HCT116 (cell line): ENCODE measurements around the gene IDI1. TPM values are rescaled to one million over a fixed set of nuclear protein-coding genes. Genes with fewer than 3 reads are reported as not detected.

Experiments
- ATAC-seq: fragments of 200-7000 bp; cut with Tn5 transposase; 2 replicates; pipeline ENCODE4 v1.9.1; 2020; ENCODE audit warnings: mild to moderate bottlenecking, moderate library complexity
- BruUV-seq: library from RNA; stranded (reverse); fragments of 400-500 nt; replicated peaks from 2 replicates; lab custom pipeline; 2021; lab: Mats Ljungman, UMichigan
- CTCF ChIA-PET: fragments of 300-600 bp; sonication (Branson Sonifier 250); formaldehyde crosslinking; loops from one replicate; lab custom pipeline; 2021; ENCODE audit warnings: antibody characterized with exemption; lab: Charles Lee
- POLR2A ChIA-PET: fragments of 300-600, 350-600 bp; sonication (Branson Sonifier 250); formaldehyde crosslinking; loops from one replicate; lab custom pipeline; 2021; ENCODE audit warnings: antibody characterized with exemption; lab: Charles Lee
- RAD21 ChIA-PET, 2 experiments: fragments of 300-600 bp; sonication (Branson Sonifier 250); formaldehyde crosslinking; loops; one replicate each; lab custom pipeline; 2023; ENCODE audit warnings: low total read pairs in 2 of 2; ENCODE audit not compliant: uncharacterized antibody in 2 of 2, unreplicated experiment in 2 of 2, low non-redundant PET in 1 of 2; lab: Charles Lee
- DNase-seq: peaks from one replicate; pipeline ENCODE4 v3.0.0-alpha.2; 2010; ENCODE audit warnings: low read depth, low spot score
- H2AFZ ChIP-seq: fragments of 200-600 bp; shearing (Covaris generic), sonication (generic); 2 replicates; pipeline ENCODE4 v1.6.1; 2017; ENCODE audit warnings: low read depth, mixed run types, mixed read lengths, antibody characterized with exemption, low read length; ENCODE audit not compliant: poor library complexity, severe bottlenecking
- H3K27ac ChIP-seq: 2 replicates; pipeline ENCODE4 v1.5.1; 2012; ENCODE audit warnings: low read depth, low read length
- H3K27me3 ChIP-seq: fragments of 200-600 bp; sonication (generic); 2 replicates; pipeline ENCODE4 v1.6.1; 2016; ENCODE audit warnings: mixed run types, low read length, mixed read lengths; ENCODE audit not compliant: insufficient read depth
- H3K36me3 ChIP-seq, 2 experiments: fragments of 200-500 bp in 1 of 2; fragments of 200-600 bp in 1 of 2; sonication (Bioruptor generic) in 1 of 2; sonication (generic) in 1 of 2; 2 replicates each; pipeline versions ENCODE4 v1.5.1 to v1.6.1; 2014 to 2016; ENCODE audit warnings: low read length in 2 of 2, inconsistent platforms in 1 of 2, mixed read lengths in 1 of 2, mixed run types in 1 of 2; ENCODE audit not compliant: insufficient read depth in 2 of 2, control insufficient read depth in 1 of 2
- H3K4me1 ChIP-seq, 2 experiments: fragments of 200-600 bp in 1 of 2; sonication (generic) in 1 of 2; 2 replicates each; pipeline versions ENCODE4 v1.5.1 to v1.6.1; 2012 to 2017; ENCODE audit warnings: low read length in 2 of 2, inconsistent platforms in 1 of 2, mild to moderate bottlenecking in 1 of 2, mixed read lengths in 1 of 2, mixed run types in 1 of 2, moderate library complexity in 1 of 2; ENCODE audit not compliant: insufficient read depth in 2 of 2, control insufficient read depth in 1 of 2
- H3K4me2 ChIP-seq: fragments of 200-600 bp; sonication (generic); 2 replicates; pipeline ENCODE4 v1.6.1; 2017; ENCODE audit warnings: mixed run types, low read length, mixed read lengths
- H3K4me3 ChIP-seq, 2 experiments: fragments of 200-600 bp in 1 of 2; sonication (generic) in 1 of 2; replicated peaks in 1 of 2; 2 replicates each; pipeline ENCODE4 v1.5.1; 2011 to 2016; ENCODE audit warnings: low read length in 2 of 2, control low read depth in 1 of 2, low read depth in 1 of 2, mild to moderate bottlenecking in 1 of 2, mixed read lengths in 1 of 2, mixed run types in 1 of 2
- H3K79me2 ChIP-seq: fragments of 200-600 bp; sonication (generic); 2 replicates; pipeline ENCODE4 v1.6.1; 2017; ENCODE audit warnings: mild to moderate bottlenecking, mixed run types, low read length, moderate library complexity, mixed read lengths; ENCODE audit not compliant: insufficient read depth
- H3K9ac ChIP-seq: fragments of 200-600 bp; sonication (generic); 2 replicates; pipeline ENCODE4 v1.6.1; 2016; ENCODE audit warnings: low read length, mixed read lengths
- H3K9me2 ChIP-seq: fragments of 200-600 bp; sonication (generic), shearing (Covaris generic); 2 replicates; pipeline ENCODE4 v1.6.1; 2017; ENCODE audit warnings: mixed run types, mild to moderate bottlenecking, moderate library complexity; ENCODE audit not compliant: insufficient read depth
- H3K9me3 ChIP-seq, 2 experiments: fragments of 200-500 bp in 1 of 2; fragments of 200-600 bp in 1 of 2; sonication (Bioruptor generic) in 1 of 2; sonication (generic) in 1 of 2; 2 replicates each; pipeline ENCODE4 v1.6.1; 2014 to 2017; ENCODE audit warnings: low read length in 2 of 2, mixed read lengths in 2 of 2, inconsistent platforms in 1 of 2, low read depth in 1 of 2, mild to moderate bottlenecking in 1 of 2, mixed run types in 1 of 2, moderate library complexity in 1 of 2; ENCODE audit not compliant: control insufficient read depth in 1 of 2, insufficient read depth in 1 of 2
- H4K20me1 ChIP-seq: fragments of 200-600 bp; sonication (generic), shearing (Covaris generic); 2 replicates; pipeline ENCODE4 v1.6.1; 2017; ENCODE audit warnings: mixed run types, mild to moderate bottlenecking, moderate library complexity; ENCODE audit not compliant: insufficient read depth
- CBX3 ChIP-seq: IDR thresholded peaks from 2 replicates; pipeline ENCODE4 v1.6.1; 2012; ENCODE audit warnings: low read depth
- CEBPB ChIP-seq: IDR thresholded peaks from 2 replicates; pipeline ENCODE4 v1.6.1; 2012; ENCODE audit warnings: low read depth
- EGR1 ChIP-seq: IDR thresholded peaks from 2 replicates; pipeline ENCODE4 v1.6.1; 2012; ENCODE audit warnings: low read depth
- EZH2phosphoT487 ChIP-seq: fragments of 200-600 bp; IDR thresholded peaks from 2 replicates; pipeline ENCODE4 v1.6.1; 2018; ENCODE audit warnings: antibody characterized with exemption, borderline replicate concordance
- POLR2AphosphoS5 ChIP-seq: IDR thresholded peaks from 2 replicates; pipeline ENCODE4 v1.6.1; 2011; ENCODE audit warnings: mild to moderate bottlenecking, low read depth, low read length, moderate library complexity
- RAD21 ChIP-seq: IDR thresholded peaks from 2 replicates; pipeline ENCODE4 v1.6.1; 2012; ENCODE audit warnings: low read depth, mild to moderate bottlenecking
- SP1 ChIP-seq: IDR thresholded peaks from 2 replicates; pipeline ENCODE4 v1.6.1; 2012; ENCODE audit warnings: low read depth
- TCF7L2 ChIP-seq: IDR thresholded peaks from 2 replicates; pipeline ENCODE4 v1.7.0; 2011; ENCODE audit warnings: borderline replicate concordance, inconsistent platforms; ENCODE audit not compliant: insufficient read depth, insufficient read length; ENCODE audit errors: extremely low read depth
- YY1 ChIP-seq: IDR thresholded peaks from 2 replicates; pipeline ENCODE4 v1.6.1; 2011; ENCODE audit warnings: low read length, low read depth, moderate library complexity, mild to moderate bottlenecking; ENCODE audit not compliant: insufficient replicate concordance; ENCODE audit errors: extremely low read depth
- ZNF274 ChIP-seq: fragments of 200-500 bp; sonication (Bioruptor generic); IDR thresholded peaks from 2 replicates; pipeline ENCODE4 v1.6.1; 2014; ENCODE audit warnings: mild to moderate bottlenecking, low read depth, low read length, inconsistent platforms
- intact Hi-C: fragments of 100-400 bp; cut with micrococcal nuclease; formaldehyde crosslinking; loops from 2 replicates; pipeline ENCODE4 v1.10.0; 2022
- total RNA-seq: library from RNA; stranded (reverse); gene quantifications from one replicate; pipeline ENCODE4 v1.2.1, GENCODE V29; 2021; ENCODE audit not compliant: unreplicated experiment
- TF ChIP-seq, protein P1 (sequence below): IDR thresholded peaks from 2 replicates; pipeline ENCODE4 v1.6.1; 2011; ENCODE audit warnings: mild to moderate bottlenecking, low read length, moderate library complexity; ENCODE audit not compliant: insufficient replicate concordance; ENCODE audit errors: extremely low read depth
- TF ChIP-seq, protein P2 (sequence below): IDR thresholded peaks from 2 replicates; pipeline ENCODE4 v1.6.1; 2012

IDI1 gene
- total RNA-seq, 1 experiment from 2014 or later, result 37.8 TPM

DNA sequence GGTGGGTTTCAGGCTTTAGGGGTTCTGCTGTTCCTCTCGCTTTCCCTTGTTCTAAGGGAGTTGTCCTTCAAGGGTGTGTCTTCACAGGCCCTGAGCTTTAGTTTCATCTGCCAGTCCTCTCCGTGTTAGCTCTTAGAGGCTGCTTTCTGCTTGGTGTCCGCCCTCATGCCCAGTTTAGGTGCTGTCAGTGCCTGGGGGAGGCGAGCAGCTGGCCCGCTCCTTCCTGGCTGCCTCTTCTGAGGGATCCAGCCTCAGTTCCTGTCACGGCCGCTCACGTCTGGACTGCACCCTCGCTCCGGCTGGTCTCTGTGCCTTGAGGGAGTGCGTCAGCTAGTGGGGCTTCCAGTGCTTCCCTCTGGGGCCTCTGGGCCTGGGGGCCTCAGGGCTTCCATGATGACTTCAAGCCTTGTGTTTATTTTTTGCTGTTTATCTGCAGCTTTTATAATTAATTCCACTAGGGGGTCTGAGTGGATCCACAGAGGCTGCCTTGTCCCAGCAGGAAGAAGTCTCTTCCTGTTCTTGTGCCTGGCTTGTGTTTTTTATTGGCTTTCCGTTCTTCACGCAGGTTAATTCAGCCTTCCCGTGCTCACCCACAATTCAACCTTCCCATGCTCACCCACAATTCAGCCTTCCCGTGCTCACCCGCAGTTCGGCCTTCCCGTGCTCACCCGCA is 40.2 kb upstream of the IDI1 start:
- H4K20me1 ChIP-seq, result no peaks in the 10 kb centered on the region
- ChIA-PET CTCF (interaction anchor here (0.5 kb wide), 1 partner anchor 20 kb away, joined by 3 read pairs; no protein-coding TSS in a partner anchor), POLR2A (no interaction called here), RAD21 (no interaction called here)
- H3K4me2 ChIP-seq, result no peak overlapping the region
- TF ChIP-seq, protein P1, sequence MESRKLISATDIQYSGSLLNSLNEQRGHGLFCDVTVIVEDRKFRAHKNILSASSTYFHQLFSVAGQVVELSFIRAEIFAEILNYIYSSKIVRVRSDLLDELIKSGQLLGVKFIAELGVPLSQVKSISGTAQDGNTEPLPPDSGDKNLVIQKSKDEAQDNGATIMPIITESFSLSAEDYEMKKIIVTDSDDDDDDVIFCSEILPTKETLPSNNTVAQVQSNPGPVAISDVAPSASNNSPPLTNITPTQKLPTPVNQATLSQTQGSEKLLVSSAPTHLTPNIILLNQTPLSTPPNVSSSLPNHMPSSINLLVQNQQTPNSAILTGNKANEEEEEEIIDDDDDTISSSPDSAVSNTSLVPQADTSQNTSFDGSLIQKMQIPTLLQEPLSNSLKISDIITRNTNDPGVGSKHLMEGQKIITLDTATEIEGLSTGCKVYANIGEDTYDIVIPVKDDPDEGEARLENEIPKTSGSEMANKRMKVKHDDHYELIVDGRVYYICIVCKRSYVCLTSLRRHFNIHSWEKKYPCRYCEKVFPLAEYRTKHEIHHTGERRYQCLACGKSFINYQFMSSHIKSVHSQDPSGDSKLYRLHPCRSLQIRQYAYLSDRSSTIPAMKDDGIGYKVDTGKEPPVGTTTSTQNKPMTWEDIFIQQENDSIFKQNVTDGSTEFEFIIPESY, result no peak
- TF ChIP-seq, protein P2, sequence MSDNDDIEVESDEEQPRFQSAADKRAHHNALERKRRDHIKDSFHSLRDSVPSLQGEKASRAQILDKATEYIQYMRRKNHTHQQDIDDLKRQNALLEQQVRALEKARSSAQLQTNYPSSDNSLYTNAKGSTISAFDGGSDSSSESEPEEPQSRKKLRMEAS, result no peak
- TF ChIP-seq SP1 (no peak), ZNF274 (no peak), CEBPB (no peak), RAD21 (no peak), CBX3 (no peak), EGR1 (no peak), TCF7L2 (no peak), YY1 (no peak), EZH2phosphoT487 (no peak), POLR2AphosphoS5 (no peak)
- no peaks in the 10 kb centered on the region for H3K4me1 ChIP-seq
- no peak overlapping the region for H3K27ac ChIP-seq
- no peaks in the 10 kb centered on the region for H3K9me3 ChIP-seq
- no peak overlapping the region for H3K9ac ChIP-seq
- no peak overlapping the region for H3K4me3 ChIP-seq
- intact Hi-C loops, result no loop called here
- BruUV-seq, result no TSS peak
- peaks cover 4 to 18% of the 10 kb centered on the region in 2 experiments; a peak in 2 of 4 replicates for H3K36me3 ChIP-seq
- no peaks in the 10 kb centered on the region for H3K9me2 ChIP-seq
- DNase-seq, result no peak
- no peaks in the 10 kb centered on the region for H3K27me3 ChIP-seq
- no peaks in the 10 kb centered on the region for H3K79me2 ChIP-seq
- no peak overlapping the region for H2AFZ ChIP-seq
- ATAC-seq, result peak; percentile 38; the same call in 1 of the 2 replicates
